Lower leg skin (tissue), 4 donors: ENCODE results near the gene ZNF385D. TPM values are rescaled to one million over a fixed set of nuclear protein-coding genes. Genes with fewer than 3 reads are reported as not detected.

Experiments used
- DNase-seq, 2 donors: peaks; one replicate each; pipeline ENCODE4 v3.0.0-alpha.2; 2019; ENCODE audit warnings: low spot score in 2 of 2
- H3K4me3 ChIP-seq: fragments of 200-600 bp; sonication (generic); 2 replicates; pipeline ENCODE4 v1.5.1; 2017; ENCODE audit warnings: mild to moderate bottlenecking, low read depth; ENCODE audit not compliant: poor library complexity, severe bottlenecking
- CTCF ChIP-seq, 3 donors: fragments of 450-650 bp; IDR thresholded peaks; one replicate each; pipeline ENCODE4 v1.5.1; 2016; ENCODE audit warnings: antibody characterized with exemption in 3 of 3, mild to moderate bottlenecking in 3 of 3, moderate library complexity in 2 of 3
- POLR2A ChIP-seq, 2 donors: fragments of 450-650 bp; IDR thresholded peaks; one replicate each; pipeline ENCODE4 v1.6.1; 2016 to 2017; ENCODE audit warnings: antibody characterized with exemption in 2 of 2, mild to moderate bottlenecking in 1 of 2, moderate library complexity in 1 of 2
- WGBS, 2 donors: methylation state at CpG; one replicate each; pipeline ENCODE4 v1.1.5; 2018; 5-methylcytosine and 5-hydroxymethylcytosine counted together
- intact Hi-C: fragments of 100-400 bp; cut with DNase I; formaldehyde crosslinking; loops from one replicate; pipeline ENCODE4 v1.15.0; 2023; ENCODE audit warnings: low total_unique reads
- total RNA-seq, 4 donors: library from RNA; depleted of rRNA; stranded (reverse); fragments of >200 nt; gene quantifications; one replicate each; pipeline ENCODE4 v1.1.0, GENCODE V29; 2016

ZNF385D gene
- total RNA-seq, 4 donors from 2014 or later: 0.38 to 4.2 (median 2.1) TPM

- no peak for DNase-seq
- no peak for TF ChIP-seq POLR2A (IDR thresholded peaks at IDR 0.05)
- TF ChIP-seq CTCF (IDR thresholded peaks at IDR 0.05): no peak
- no peak overlapping the region for H3K4me3 ChIP-seq
- 90 to 94% methylated on average over 1 of the region's 1 CpG for WGBS, 2 donors
- intact Hi-C loops: no loop called here
Measured at GRCh38 chr3:21411058-21411457, 340.0 kb downstream of the ZNF385D start.

GRCh38 chr3:21409401-21409800 lies 341.6 kb downstream of the ZNF385D start:
- 47 to 53% methylated on average over 2 of the region's 2 CpGs for WGBS, 2 donors
- DNase-seq: no peak
- intact Hi-C loops: no loop called here
- no peak for TF ChIP-seq POLR2A (IDR thresholded peaks at IDR 0.05)
- no peak for TF ChIP-seq CTCF (IDR thresholded peaks at IDR 0.05)
- no peak overlapping the region for H3K4me3 ChIP-seq

- 22 to 47% methylated on average over 1 of the region's 1 CpG for WGBS, 2 donors
- intact Hi-C loops: no loop called here
- H3K4me3 ChIP-seq: no peak overlapping the region
- TF ChIP-seq POLR2A (IDR thresholded peaks at IDR 0.05): no peak
- no peak for TF ChIP-seq CTCF (IDR thresholded peaks at IDR 0.05)
- no peak for DNase-seq
Measured at GRCh38 chr3:21407743-21408142, 343.3 kb downstream of the ZNF385D start.

- DNase-seq: no peak
- WGBS, 2 donors: 88 to 90% methylated on average over 37 to 40 of the region's 47 CpGs
- intact Hi-C loops: no loop called here
- H3K4me3 ChIP-seq: no peak overlapping the region
- no peak for TF ChIP-seq POLR2A (IDR thresholded peaks at IDR 0.05)
- TF ChIP-seq CTCF (IDR thresholded peaks at IDR 0.05): no peak
Measured at GRCh38 chr3:21405671-21406667, 345.0 kb downstream of the ZNF385D start.

- DNase-seq: no peak
- intact Hi-C loops: no loop called here
- no peak overlapping the region for H3K4me3 ChIP-seq
- WGBS, 2 donors: 65 to 81% methylated on average over 4 of the region's 4 CpGs
- TF ChIP-seq CTCF (IDR thresholded peaks at IDR 0.05) (no peak), POLR2A (IDR thresholded peaks at IDR 0.05) (no peak)
Measured at GRCh38 chr3:21398461-21398860, 352.5 kb downstream of the ZNF385D start.
